HG02678 (cell line): Measurements from ENCODE around the gene FGF2.
"Not testable (repeated sequence)": the region's sequence is repeated elsewhere in the genome, so short reads cannot be mapped to it uniquely, and the experiment has no call there.

ENCODE experiments used
- ATAC-seq: cut with Tn5 transposase; IDR thresholded peaks from one replicate; pipeline ENCODE4 v1.9.1; 2021; ENCODE audit warnings: mild to moderate bottlenecking, moderate library complexity; ENCODE audit not compliant: unreplicated experiment

FGF2 gene

GRCh38 chr4:122844391-122844790, 17.8 kb downstream of the FGF2 start:
- ATAC-seq, result not testable (repeated sequence)

- ATAC-seq, result no peak
Measured at GRCh38 chr4:122845066-122845465, 18.4 kb downstream of the FGF2 start.

- no peak for ATAC-seq
Measured at GRCh38 chr4:122845760-122846159, 19.1 kb downstream of the FGF2 start.

GRCh38 chr4:122847931-122848330, 21.3 kb downstream of the FGF2 start:
- no peak for ATAC-seq

- not testable (repeated sequence) for ATAC-seq
Measured at GRCh38 chr4:122849789-122850188, 23.2 kb downstream of the FGF2 start.

- no peak for ATAC-seq
Measured at GRCh38 chr4:122851568-122851967, 24.9 kb downstream of the FGF2 start.

GRCh38 chr4:122854447-122855352, 28.1 kb downstream of the FGF2 start:
- ATAC-seq, result no peak

GRCh38 chr4:122855353-122855890, 28.8 kb downstream of the FGF2 start:
- ATAC-seq, result no peak

GRCh38 chr4:122857160-122857559, 30.5 kb downstream of the FGF2 start:
- no peak for ATAC-seq

GRCh38 chr4:122858705-122859104, 32.1 kb downstream of the FGF2 start:
- no peak for ATAC-seq

GRCh38 chr4:122861172-122861943, 34.7 kb downstream of the FGF2 start:
- no peak for ATAC-seq

- ATAC-seq, result no peak
Measured at GRCh38 chr4:122863639-122864038, 37.0 kb downstream of the FGF2 start.

GRCh38 chr4:122865425-122865824, 38.8 kb downstream of the FGF2 start:
- no peak for ATAC-seq

GRCh38 chr4:122868235-122868634, 41.6 kb downstream of the FGF2 start:
- ATAC-seq, result not testable (repeated sequence)

GRCh38 chr4:122873146-122873545, 46.5 kb downstream of the FGF2 start:
- ATAC-seq, result no peak

GRCh38 chr4:122873821-122874593, 47.4 kb downstream of the FGF2 start:
- ATAC-seq, result no peak

- no peak for ATAC-seq
Measured at GRCh38 chr4:122875949-122876348, 49.3 kb downstream of the FGF2 start.

GRCh38 chr4:122876456-122876855, 49.8 kb downstream of the FGF2 start:
- no peak for ATAC-seq

- no peak for ATAC-seq
Measured at GRCh38 chr4:122879001-122879400, 52.4 kb downstream of the FGF2 start.

- ATAC-seq, result no peak
Measured at GRCh38 chr4:122882857-122883735, 56.5 kb downstream of the FGF2 start.
